ENCODE measurements around the gene UIMC1. TPM values are rescaled to one million over a fixed set of nuclear protein-coding genes. Genes with fewer than 3 reads are reported as not detected.

Gene UIMC1
- total RNA-seq, 1 experiment from 2014 or later = 53.0 TPM

- Mint-ChIP-seq H3K4me3 (no peak overlapping the region), H3K9me3 (no peaks in the 10 kb centered on the region), H3K27me3 (ENCODE audit: low read depth) (no peaks in the 10 kb centered on the region), H3K27ac (no peak overlapping the region), H3K36me3 (ENCODE audit: insufficient read depth in 1 of 3, low read depth in 3 of 3) (peaks cover 4 to 26% (median 26%) of the 10 kb centered on the region in 3 experiments; a peak in 5 of 7 replicates), H3K4me1 (peaks cover 10 to 14% of the 10 kb centered on the region in 2 experiments)
- Histone ChIP-seq H3K4me1 (ENCODE audit: insufficient read depth, low read length) (peaks cover 8% of the 10 kb centered on the region; the same call in 1 of the 2 replicates), H3K23me2 (ENCODE audit: insufficient read length, low read depth, low read length, poor library complexity, severe bottlenecking) (no peaks in the 10 kb centered on the region), H3K9me3 (ENCODE audit: control insufficient read depth, low read depth, low read length) (no peaks in the 10 kb centered on the region), H3K79me1 (ENCODE audit: insufficient read depth, low read depth, low read length, poor library complexity, severe bottlenecking) (peaks cover 3% of the 10 kb centered on the region), H4K5ac (ENCODE audit: insufficient read length, low read depth, low read length) (no peak overlapping the region), H2AK5ac (ENCODE audit: insufficient read length, low read length) (no peak overlapping the region), H4K8ac (replicated peaks; ENCODE audit: insufficient read length, low read depth, low read length) (no peak overlapping the region), H3K9ac (ENCODE audit: extremely low read depth, insufficient read length, low read length) (no peak overlapping the region), H2BK15ac (ENCODE audit: low read depth, low read length) (no peak overlapping the region), H4K20me1 (ENCODE audit: control insufficient read depth, insufficient read depth, insufficient read length) (no peaks in the 10 kb centered on the region), H3K14ac (ENCODE audit: insufficient read depth, low read length) (no peak overlapping the region), H2AFZ (ENCODE audit: low read length) (no peak overlapping the region), H2BK20ac (ENCODE audit: low read depth, low read length, poor library complexity, severe bottlenecking) (no peak overlapping the region), H3K23ac (ENCODE audit: insufficient read length, low read depth, low read length) (no peak overlapping the region), H3K27me3 (ENCODE audit: insufficient read depth, low read length) (no peaks in the 10 kb centered on the region; the same call in 1 of the 2 replicates), H2BK120ac (ENCODE audit: low read depth, low read length, poor library complexity, severe bottlenecking) (no peak overlapping the region), H3K4ac (ENCODE audit: low read depth, low read length) (no peak overlapping the region), H3K79me2 (ENCODE audit: insufficient read depth, low read length) (no peaks in the 10 kb centered on the region), H3K18ac (ENCODE audit: insufficient read length, low read depth, low read length) (no peak overlapping the region), H3K4me2 (ENCODE audit: insufficient read depth, insufficient read length, low read length) (no peak overlapping the region), H2BK5ac (ENCODE audit: insufficient read length, low read length) (no peak overlapping the region), H3K56ac (ENCODE audit: insufficient read length, low read depth, low read length) (no peak overlapping the region), H2BK12ac (ENCODE audit: insufficient read length, low read depth, low read length) (no peak overlapping the region), H3T11ph (ENCODE audit: low read length) (no peak overlapping the region), H3K27ac (ENCODE audit: insufficient read length, low read depth, low read length) (no peak overlapping the region), H4K91ac (ENCODE audit: insufficient read length, low read depth, low read length) (no peak overlapping the region)
- no peak for TF ChIP-seq CTCF (conservative IDR thresholded peaks at IDR 0.05)
- no peak for DNase-seq
- no CpG with 5 or more reads among the region's 5 CpGs for WGBS (ENCODE audit: extremely low coverage, insufficient read length, low lambda C conversion rate)
These were observed 30.3 kb upstream of the UIMC1 start for GRCh38 chr5:177036921-177037320.

All from H9 (cell line).